HTR-8/SVneo (cell line): Measurements from ENCODE around the gene DCAF6.
"Not testable (repeated sequence)": the region's sequence is repeated elsewhere in the genome, so short reads cannot be mapped to it uniquely, and the experiment has no call there.

Experiments
- DNase-seq: peaks from one replicate; pipeline ENCODE4 v3.0.0; 2011; ENCODE audit warnings: low spot score, mixed read lengths; ENCODE audit not compliant: insufficient read length
- FAIRE-seq: peaks from 2 replicates; lab custom pipeline; 2011; peaks lifted over from hg19 to GRCh38; lab: Jason Lieb, UNC

The DCAF6 gene

GRCh38 chr1:167922611-167923074, 13.8 kb upstream of the DCAF6 start:
- no peak for FAIRE-seq
- no peak for DNase-seq

DNA sequence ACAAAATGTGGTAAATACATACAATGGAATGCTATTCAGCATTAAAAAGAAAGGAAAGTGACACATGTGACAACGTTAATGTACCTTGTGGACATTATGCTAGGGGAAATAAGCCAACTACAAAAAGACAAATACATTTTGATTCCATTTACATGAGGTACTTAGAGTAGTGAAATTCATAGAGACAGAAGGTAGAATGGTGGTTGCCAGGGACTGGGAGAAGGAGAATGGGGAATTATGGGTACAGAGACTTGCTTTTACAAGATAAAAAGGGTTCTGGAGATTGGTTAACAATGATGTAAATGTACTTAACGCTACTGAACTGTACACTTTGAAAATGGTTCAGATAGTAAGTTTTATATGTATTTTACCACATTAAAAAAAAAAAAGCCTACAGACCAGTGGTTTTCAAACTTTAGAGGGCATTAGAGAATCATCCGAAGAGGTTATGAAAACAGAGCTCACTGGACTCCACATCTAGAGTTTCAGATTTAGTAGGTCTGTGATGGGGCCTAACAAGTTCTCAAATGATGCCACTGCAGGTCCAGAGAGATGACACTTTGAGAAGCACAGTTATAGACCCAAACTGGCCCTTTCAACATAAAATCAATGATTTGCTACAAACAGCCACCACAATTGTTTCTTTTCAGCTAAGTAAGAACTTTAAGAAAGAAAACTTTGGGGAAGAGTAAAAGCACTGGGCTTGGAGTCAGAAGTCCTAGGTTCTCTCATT, 13.0 kb upstream of the DCAF6 start:
- FAIRE-seq (no peak), DNase-seq (no peak)

DNA sequence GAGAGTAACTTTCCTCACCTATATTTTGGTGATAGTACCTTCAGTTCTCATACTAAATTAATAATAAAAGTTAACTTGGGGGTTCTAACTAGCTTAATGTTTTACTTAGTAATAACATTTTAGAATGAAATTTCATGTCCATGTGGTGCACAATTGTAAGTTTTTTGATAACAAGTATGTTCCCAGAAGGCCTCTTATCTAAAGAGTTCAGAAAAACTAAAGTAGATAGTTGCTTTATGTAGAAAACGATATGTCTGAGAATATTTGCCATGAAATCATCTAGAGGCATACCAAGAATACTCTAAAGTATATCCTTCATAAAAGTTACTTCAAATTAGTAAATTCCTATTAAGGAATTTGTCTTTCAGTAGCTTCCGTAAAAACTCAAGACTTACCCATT, 12.4 kb upstream of the DCAF6 start:
- FAIRE-seq: no peak
- no peak for DNase-seq

- FAIRE-seq: no peak
Measured at GRCh38 chr1:167924543-167925231, 11.8 kb upstream of the DCAF6 start.

GRCh38 chr1:167926486-167926997, 9.9 kb upstream of the DCAF6 start:
- FAIRE-seq: no peak
- no peak for DNase-seq

More at GRCh38 chr1:167924543-167925231, 11.8 kb upstream of the DCAF6 start:
- DNase-seq: no peak

- no peak for DNase-seq
- no peak for FAIRE-seq
Measured at GRCh38 chr1:167927046-167927754, 9.3 kb upstream of the DCAF6 start.

- FAIRE-seq (no peak), DNase-seq (no peak)
Measured at GRCh38 chr1:167928457-167928852, 8.0 kb upstream of the DCAF6 start.

- FAIRE-seq, DNase-seq: not testable (repeated sequence)
Measured at GRCh38 chr1:167928919-167929318, 7.6 kb upstream of the DCAF6 start.

DNA sequence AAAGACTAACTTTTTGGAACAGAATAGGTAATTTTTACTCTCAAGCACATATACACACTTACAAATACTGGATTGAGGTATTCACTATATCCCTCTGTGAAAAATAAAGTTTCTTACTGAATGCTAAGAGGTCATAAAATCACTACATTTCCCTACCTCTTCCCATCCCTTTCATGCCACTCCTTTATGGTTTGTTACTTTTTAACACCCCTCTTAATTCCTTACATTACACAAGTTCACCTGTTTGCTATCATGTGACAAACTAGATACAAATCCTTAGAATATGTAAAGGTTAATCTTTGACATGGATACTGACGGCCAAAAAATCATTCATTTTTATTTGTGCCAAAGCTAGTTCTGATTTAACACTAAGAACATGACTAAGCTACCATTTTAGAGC, 6.8 kb upstream of the DCAF6 start:
- FAIRE-seq: no peak

DNA sequence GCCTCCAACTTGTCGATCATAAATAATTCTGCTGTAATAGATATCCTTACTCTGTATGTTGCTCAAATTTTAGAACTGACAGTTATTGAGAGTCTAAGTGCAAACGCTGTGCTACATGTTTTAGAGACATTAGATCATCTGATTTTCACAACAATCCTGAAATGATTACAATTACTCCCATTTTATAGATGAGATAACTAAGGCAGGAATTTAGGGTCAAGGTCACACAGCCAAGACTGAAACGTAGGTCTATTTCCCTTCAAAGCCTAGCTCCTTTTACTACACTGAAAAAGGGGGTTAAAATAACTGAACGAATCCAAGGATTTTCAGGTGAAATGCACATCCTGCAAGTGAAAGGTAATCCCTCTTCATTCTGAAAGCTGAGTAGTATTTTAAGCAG, 2.7 kb upstream of the DCAF6 start:
- FAIRE-seq: no peak

More for the DNA sequence above, 6.8 kb upstream of the DCAF6 start:
- no peak for DNase-seq

DNA sequence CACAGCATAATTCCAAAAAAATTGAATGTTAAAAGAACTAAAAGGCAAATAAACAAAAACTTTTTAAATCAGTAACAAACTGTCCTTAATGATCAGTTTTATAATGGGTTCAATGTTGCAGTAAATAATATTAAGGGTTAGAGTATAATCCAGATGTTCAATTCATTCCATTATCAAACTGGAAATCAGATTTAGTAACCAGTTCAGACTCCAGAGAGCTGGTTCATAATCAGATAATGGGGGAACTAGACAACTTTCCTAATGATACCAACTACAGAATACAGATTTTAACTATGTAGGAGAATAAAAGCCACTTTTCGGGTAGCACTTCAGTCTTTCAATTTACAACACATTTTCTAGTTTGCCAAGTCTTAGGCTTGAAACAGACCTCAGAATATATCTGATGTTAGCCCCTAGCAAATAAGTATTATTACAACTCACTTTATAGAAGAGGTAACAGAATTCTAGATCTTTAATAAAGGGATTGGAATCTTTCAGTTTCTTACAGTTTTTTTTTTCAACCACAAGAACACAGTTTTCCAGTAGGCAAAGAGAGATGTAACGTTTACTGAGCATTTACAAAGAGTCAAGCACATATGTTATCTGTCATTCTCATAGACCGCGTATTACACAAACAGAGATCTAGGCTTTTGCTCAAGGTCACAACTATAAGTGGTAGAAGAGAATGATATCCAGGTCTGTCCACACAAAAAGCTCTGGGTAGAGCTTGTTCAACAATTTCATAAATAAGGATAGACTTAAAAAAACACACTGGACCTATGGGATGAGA, 1.9 kb upstream of the DCAF6 start:
- FAIRE-seq (no peak), DNase-seq (peak; percentile 12)

More for the DNA sequence above, 2.7 kb upstream of the DCAF6 start:
- no peak for DNase-seq

DNA sequence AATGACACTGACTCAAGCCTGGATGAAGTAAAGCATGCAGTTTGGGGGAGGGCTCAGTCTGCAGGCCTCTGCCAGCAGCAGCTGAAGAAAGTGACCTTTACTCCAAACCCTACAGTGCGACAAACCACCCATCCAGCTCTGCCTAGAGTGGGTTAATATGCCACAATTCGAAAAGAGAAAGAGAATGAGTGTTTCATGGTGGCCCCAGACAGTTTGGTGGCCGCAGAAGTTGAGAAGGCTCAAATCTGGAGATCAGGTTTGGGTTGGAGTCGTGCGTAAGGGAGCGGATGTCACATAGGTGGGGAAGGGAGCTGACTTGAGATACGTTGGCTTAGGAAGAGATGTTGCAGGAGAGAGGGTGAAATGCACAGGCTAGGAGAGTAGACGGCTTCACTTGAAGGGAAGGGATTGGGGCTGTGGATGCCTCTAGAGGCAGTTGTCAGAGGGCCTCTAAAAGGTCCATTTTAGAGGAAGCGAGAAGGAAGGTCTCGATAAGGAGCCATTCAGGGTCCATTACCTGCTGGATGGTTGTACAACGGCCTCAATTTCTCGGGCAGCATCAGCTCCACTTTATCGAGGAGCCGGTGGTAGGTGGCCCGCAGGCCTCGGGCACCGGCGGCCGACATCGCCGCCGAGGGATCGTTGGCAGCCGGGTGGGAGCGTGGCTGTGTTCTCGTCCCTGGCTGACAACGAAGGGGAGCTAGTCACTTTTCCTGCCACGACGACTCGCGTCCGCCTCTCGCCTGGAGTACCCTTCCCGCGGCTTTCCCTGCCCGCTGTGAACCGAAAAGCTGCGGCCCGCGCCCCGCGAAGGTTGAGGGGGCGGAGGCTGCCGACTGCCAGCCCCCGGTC, 1.0 kb upstream of the DCAF6 start:
- FAIRE-seq (peak; percentile 31), DNase-seq (peak; percentile 43)

- FAIRE-seq (no peak), DNase-seq (peak; percentile 59)
Measured at GRCh38 chr1:167936930-167937708, 636 bp downstream of the DCAF6 start, which contains the start of gene MPC2. Gene MPC2, minus strand, starts transcription at chr1:167937072. Its CDS starts 1,231 bp downstream, at chr1:167935841.

- DNase-seq (no peak), FAIRE-seq (no peak)
Measured at GRCh38 chr1:167937709-167938010, 1.2 kb downstream of the DCAF6 start.

DNA sequence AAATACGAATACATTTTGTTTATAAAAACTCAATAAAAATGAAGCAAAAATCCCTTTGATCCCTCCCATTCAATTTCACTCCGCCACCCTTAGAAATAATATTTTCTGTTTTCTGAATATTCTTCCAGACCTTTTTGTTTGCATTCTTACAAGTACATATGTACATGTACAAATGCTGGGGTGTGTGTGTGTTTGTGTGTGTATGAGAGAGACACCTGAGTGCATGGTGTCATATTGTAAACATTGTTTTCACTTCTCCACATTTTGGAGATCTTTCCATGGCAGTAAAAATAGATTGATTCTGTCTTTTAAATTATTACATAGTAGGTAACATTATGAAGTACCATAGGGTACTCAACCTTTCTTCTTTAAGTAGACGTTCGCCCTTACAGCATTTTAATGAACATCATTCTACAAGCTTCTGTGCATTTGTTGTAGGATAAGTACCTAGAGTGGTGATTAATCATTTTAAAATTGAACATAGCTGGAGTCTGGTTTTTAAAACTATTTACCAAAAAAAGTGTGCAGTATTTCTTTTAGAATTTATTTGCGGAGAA, 1.7 kb downstream of the DCAF6 start:
- DNase-seq: no peak
- no peak for FAIRE-seq

DNA sequence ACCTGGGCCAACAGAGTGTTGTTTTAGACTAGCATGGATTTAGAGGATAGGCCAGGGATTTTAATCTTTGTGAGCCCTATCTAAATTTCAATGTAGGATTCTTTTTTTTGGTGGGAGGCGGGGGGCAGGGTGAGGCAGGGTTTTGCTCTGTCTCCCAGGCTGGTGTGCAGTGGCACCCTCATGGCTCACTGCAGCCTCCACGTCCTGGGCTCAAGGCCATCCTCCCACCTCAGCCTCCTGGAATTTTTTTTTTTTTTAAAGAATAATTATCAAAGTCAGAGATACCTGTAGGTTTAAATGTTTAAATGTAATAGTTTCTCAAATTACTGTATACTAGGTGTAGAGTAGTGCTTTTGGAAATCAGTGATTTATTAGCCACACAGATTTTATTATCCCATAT, 3.8 kb downstream of the DCAF6 start:
- DNase-seq (no peak), FAIRE-seq (no peak)

DNA sequence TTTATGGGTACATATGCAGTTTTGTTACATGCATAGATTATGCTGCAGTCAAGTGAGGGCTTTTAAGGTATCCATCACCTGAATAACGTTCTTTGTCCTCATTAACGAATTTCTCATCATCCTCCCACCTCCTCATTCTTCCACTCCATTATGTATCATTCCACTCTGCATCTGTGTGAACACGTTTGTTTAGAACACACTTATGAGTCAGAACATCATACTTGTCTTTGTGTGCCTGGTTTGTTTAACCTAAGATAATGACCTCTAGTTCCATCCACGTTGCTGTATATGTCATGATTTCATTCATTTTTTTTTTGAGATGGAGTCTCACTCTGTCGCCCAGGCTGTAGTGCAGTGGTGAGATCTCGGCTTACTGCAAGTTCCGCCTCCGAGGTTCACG, 7.1 kb downstream of the DCAF6 start:
- FAIRE-seq (no peak), DNase-seq (no peak)

- DNase-seq: no peak
- FAIRE-seq: no peak
Measured at GRCh38 chr1:167947733-167948132, 11.2 kb downstream of the DCAF6 start.
